HepG2 (cell line): Measurements from ENCODE around the gene FIS1. TPM values are rescaled to one million over a fixed set of nuclear protein-coding genes. Genes with fewer than 3 reads are reported as not detected.

ENCODE experiments used
- ARHGAP35 ChIP-seq: sonication (generic); formaldehyde crosslinking; IDR thresholded peaks from 2 replicates; pipeline ENCODE4 v1.9.0; 2022; ENCODE audit warnings: mild to moderate bottlenecking, inconsistent platforms, moderate library complexity, missing genetic modification reagents, borderline replicate concordance
- ARNT ChIP-seq: fragments of 450-650 bp; IDR thresholded peaks from 2 replicates; pipeline ENCODE4 v1.6.1; 2017
- BHLHE40 ChIP-seq: IDR thresholded peaks from 2 replicates; pipeline ENCODE4 v1.6.1; 2011; ENCODE audit warnings: low read length, improper control_type of control experiment
- CBX5 ChIP-seq: sonication (generic); formaldehyde crosslinking; IDR thresholded peaks from 2 replicates; pipeline ENCODE4 v1.4.0; 2020; ENCODE audit warnings: missing genetic modification reagents, borderline replicate concordance
- CENPT ChIP-seq: sonication (generic); formaldehyde crosslinking; IDR thresholded peaks from 2 replicates; pipeline ENCODE4 v1.8.0; 2022; ENCODE audit warnings: low read depth, mild to moderate bottlenecking, moderate library complexity, missing genetic modification reagents
- ERF ChIP-seq: IDR thresholded peaks from 2 replicates; pipeline ENCODE4 v1.6.1; 2018; ENCODE audit warnings: missing biosample characterization, missing genetic modification reagents
- GFI1 ChIP-seq: sonication (generic); formaldehyde crosslinking; IDR thresholded peaks from 2 replicates; pipeline ENCODE4 v1.5.0; 2020; ENCODE audit warnings: missing genetic modification reagents, mild to moderate bottlenecking, borderline replicate concordance
- HMG20A ChIP-seq: IDR thresholded peaks from 2 replicates; pipeline ENCODE4 v1.6.1; 2016; ENCODE audit warnings: borderline replicate concordance
- MAZ ChIP-seq, 2 experiments: sonication (generic) in 1 of 2; formaldehyde crosslinking in 1 of 2; IDR thresholded peaks; 2 replicates each; pipeline versions ENCODE4 v1.5.0 to v1.6.1; 2012 to 2020; ENCODE audit warnings: low read depth in 2 of 2, mild to moderate bottlenecking in 2 of 2, borderline replicate concordance in 1 of 2, improper control_type of control experiment in 1 of 2, low read length in 1 of 2, missing genetic modification reagents in 1 of 2, moderate library complexity in 1 of 2
- NFYC ChIP-seq: IDR thresholded peaks from 2 replicates; pipeline ENCODE4 v1.6.1; 2016; ENCODE audit warnings: missing genetic modification reagents, missing compliant biosample characterization
- NPAS2 ChIP-seq: sonication (generic); formaldehyde crosslinking; IDR thresholded peaks from 2 replicates; pipeline ENCODE4 v1.8.0; 2022; ENCODE audit warnings: mild to moderate bottlenecking, missing genetic modification reagents, borderline replicate concordance
- PHF21A ChIP-seq: sonication (generic); formaldehyde crosslinking; IDR thresholded peaks from 2 replicates; pipeline ENCODE4 v1.5.0; 2020; ENCODE audit warnings: mild to moderate bottlenecking, missing genetic modification reagents
- PHF8 ChIP-seq: sonication (generic); formaldehyde crosslinking; IDR thresholded peaks from 2 replicates; pipeline ENCODE4 v1.5.0; 2020; ENCODE audit warnings: missing genetic modification reagents
- SALL1 ChIP-seq: sonication (generic); formaldehyde crosslinking; IDR thresholded peaks from 2 replicates; pipeline ENCODE4 v1.8.0; 2022; ENCODE audit warnings: mild to moderate bottlenecking, missing genetic modification reagents
- SNAPC5 ChIP-seq: sonication (generic); formaldehyde crosslinking; IDR thresholded peaks from 2 replicates; pipeline ENCODE4 v1.8.1; 2023; ENCODE audit warnings: mild to moderate bottlenecking, missing genetic modification reagents, borderline replicate concordance
- TFE3 ChIP-seq: IDR thresholded peaks from 2 replicates; pipeline ENCODE4 v1.6.1; 2016
- ZBED4 ChIP-seq: sonication (generic); formaldehyde crosslinking; IDR thresholded peaks from 2 replicates; pipeline ENCODE4 v1.4.0; 2020; ENCODE audit warnings: missing genetic modification reagents, borderline replicate concordance
- ZKSCAN1 ChIP-seq: fragments of 150-350 bp; IDR thresholded peaks from 2 replicates; pipeline ENCODE4 v1.6.1; 2014; ENCODE audit warnings: low read length
- ZNF232 ChIP-seq: sonication (generic); formaldehyde crosslinking; IDR thresholded peaks from 2 replicates; pipeline ENCODE4 v1.4.0; 2020; ENCODE audit warnings: missing genetic modification reagents, borderline replicate concordance
- ZNF333 ChIP-seq: sonication (generic); formaldehyde crosslinking; IDR thresholded peaks from 2 replicates; pipeline ENCODE4 v1.4.0; 2020; ENCODE audit warnings: mild to moderate bottlenecking, missing genetic modification reagents, borderline replicate concordance
- ZNF44 ChIP-seq: sonication (generic); formaldehyde crosslinking; IDR thresholded peaks from 2 replicates; pipeline ENCODE4 v1.5.1; 2020; ENCODE audit warnings: mild to moderate bottlenecking, missing genetic modification reagents
- ZNF616 ChIP-seq: sonication (generic); formaldehyde crosslinking; IDR thresholded peaks from 2 replicates; pipeline ENCODE4 v1.5.0; 2020; ENCODE audit warnings: low read depth, mild to moderate bottlenecking, missing genetic modification reagents
- ZNF773 ChIP-seq: sonication (generic); formaldehyde crosslinking; IDR thresholded peaks from 2 replicates; pipeline ENCODE4 v1.4.0; 2020; ENCODE audit warnings: missing genetic modification reagents, borderline replicate concordance
- polyA plus RNA-seq, 8 experiments: library from polyadenylated mRNA; depleted of rRNA in 3 of 8; stranded (reverse) in 7 of 8; unstranded in 1 of 8; fragments of >200 nt; fragmentation: Illumina TruSeq in 4 of 8; extraction: Trizol in 4 of 8; gene quantifications; 2 replicates each; pipeline versions ENCODE4 v1.2.1 to v1.2.3, GENCODE V29; 2011 to 2016; ENCODE audit warnings: low read depth in 4 of 8, missing spikeins in 1 of 8, mixed read lengths in 1 of 8; ENCODE audit not compliant: insufficient read depth in 1 of 8
- total RNA-seq, 5 experiments: library from RNA; depleted of rRNA; stranded (reverse); fragments of >200 nt; fragmentation: Illumina TruSeq; extraction: Trizol; gene quantifications; 2 replicates each; pipeline ENCODE4 v1.2.3, GENCODE V29; 2016; ENCODE audit warnings: low read depth in 1 of 5

Gene FIS1
- total and polyA plus RNA-seq, 2 of the 13 experiments (the other 11 are each of a cell fraction or from before 2014, with no cell fraction given): 97.5 to 101 TPM

GRCh38 chr7:101244375-101245146 is at the start of gene FIS1 (continued):
- TF ChIP-seq ARHGAP35 (no peak), CENPT (no peak), ARNT (no peak), PHF8 (CRISPR knock-in tag) (peak; percentile 94), NFYC (CRISPR knock-in tag) (peak; percentile 40; the same call in 1 of the 2 replicates), ZBED4 (CRISPR knock-in tag) (peak; percentile 8; the same call in 1 of the 2 replicates), TFE3 (CRISPR knock-in tag) (no peak), ZNF616 (CRISPR knock-in tag) (peak; percentile 66; the same call in 1 of the 2 replicates), ZNF232 (CRISPR knock-in tag) (peak; percentile 36; the same call in 1 of the 2 replicates), CBX5 (peak; percentile 8; the same call in 1 of the 2 replicates), ZKSCAN1 (no peak), ZNF333 (0 out of 2 replicates have a peak, but pooled peaks have one; percentile 17), ERF (CRISPR knock-in tag) (peak; percentile 41; the same call in 1 of the 2 replicates), SALL1 (peak; percentile 62), NPAS2 (CRISPR knock-in tag) (no peak), HMG20A (CRISPR knock-in tag) (no peak), BHLHE40 (no peak), ZNF773 (CRISPR knock-in tag) (no peak), PHF21A (peak; percentile 75; the same call in 1 of the 2 replicates), ZNF44 (0 out of 2 replicates have a peak, but pooled peaks have one; percentile 33), MAZ (IDR thresholded peaks at IDR 0.05; ENCODE audit: borderline replicate concordance, low read depth, low read length) (peak; percentile 20), MAZ (CRISPR knock-in tag; IDR thresholded peaks at IDR 0.05; ENCODE audit: low read depth) (no peak; the same call in 1 of the 2 replicates), SNAPC5 (CRISPR knock-in tag) (no peak), GFI1 (CRISPR knock-in tag) (0 out of 2 replicates have a peak, but pooled peaks have one; percentile 45)
